ENCODE measurements around the gene AGER.
"Not testable (repeated sequence)": the region's sequence is repeated elsewhere in the genome, so short reads cannot be mapped to it uniquely, and the experiment has no call there.

DNA sequence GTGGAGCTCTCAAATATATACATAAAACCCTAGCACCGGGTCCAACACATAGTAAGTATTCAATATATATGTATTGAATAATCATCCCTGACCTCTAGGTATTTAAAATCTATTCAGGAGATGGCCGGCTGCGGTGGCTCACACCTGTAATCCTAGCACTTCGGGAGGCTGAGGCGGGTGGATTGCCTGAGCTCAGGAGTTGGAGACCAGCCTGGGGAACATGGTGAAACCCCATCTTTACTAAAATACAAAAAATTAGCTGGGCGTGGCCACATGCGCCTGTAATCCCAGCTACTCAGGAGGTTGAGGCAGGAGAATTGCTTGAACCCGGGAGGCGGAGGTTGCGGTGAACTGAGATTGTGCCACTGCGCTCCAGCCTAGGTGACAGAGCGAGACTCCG lies 9.0 kb upstream of the AGER start:
- TF ChIP-seq, protein P1, sequence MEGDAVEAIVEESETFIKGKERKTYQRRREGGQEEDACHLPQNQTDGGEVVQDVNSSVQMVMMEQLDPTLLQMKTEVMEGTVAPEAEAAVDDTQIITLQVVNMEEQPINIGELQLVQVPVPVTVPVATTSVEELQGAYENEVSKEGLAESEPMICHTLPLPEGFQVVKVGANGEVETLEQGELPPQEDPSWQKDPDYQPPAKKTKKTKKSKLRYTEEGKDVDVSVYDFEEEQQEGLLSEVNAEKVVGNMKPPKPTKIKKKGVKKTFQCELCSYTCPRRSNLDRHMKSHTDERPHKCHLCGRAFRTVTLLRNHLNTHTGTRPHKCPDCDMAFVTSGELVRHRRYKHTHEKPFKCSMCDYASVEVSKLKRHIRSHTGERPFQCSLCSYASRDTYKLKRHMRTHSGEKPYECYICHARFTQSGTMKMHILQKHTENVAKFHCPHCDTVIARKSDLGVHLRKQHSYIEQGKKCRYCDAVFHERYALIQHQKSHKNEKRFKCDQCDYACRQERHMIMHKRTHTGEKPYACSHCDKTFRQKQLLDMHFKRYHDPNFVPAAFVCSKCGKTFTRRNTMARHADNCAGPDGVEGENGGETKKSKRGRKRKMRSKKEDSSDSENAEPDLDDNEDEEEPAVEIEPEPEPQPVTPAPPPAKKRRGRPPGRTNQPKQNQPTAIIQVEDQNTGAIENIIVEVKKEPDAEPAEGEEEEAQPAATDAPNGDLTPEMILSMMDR (conservative IDR thresholded peaks at IDR 0.05; ENCODE audit: low read length), result not testable (repeated sequence)
- TF ChIP-seq EZH2phosphoT487 (IDR thresholded peaks at IDR 0.05; ENCODE audit: borderline replicate concordance), result not testable (repeated sequence)

Data from Loucy (cell line).